ENCODE measurements around the gene FOXJ3.

FOXJ3 gene

GRCh38 chr1:42260376-42261070 lies 74.5 kb downstream of the FOXJ3 start:
- H3K9me2 ChIP-seq (replicated peaks; ENCODE audit: insufficient read depth, low read length): no peaks in the 10 kb centered on the region
- H3F3A ChIP-seq (ENCODE audit: insufficient read depth): peaks cover 11% of the 10 kb centered on the region
- H3K36me3 ChIP-seq (ENCODE audit: low read length): peaks cover 16% of the 10 kb centered on the region; the same call in 1 of the 2 replicates
- no peak overlapping the region for H3K27ac ChIP-seq (ENCODE audit: low read depth, low read length)
- peaks cover 77% of the 10 kb centered on the region for H3K79me2 ChIP-seq (ENCODE audit: insufficient read depth, low read length)
- peaks cover 8% of the 10 kb centered on the region; the same call in 1 of the 2 replicates for H4K20me1 ChIP-seq (ENCODE audit: low read depth, low read length)
- no peak overlapping the region for H3K9ac ChIP-seq (ENCODE audit: low read length)
- no peaks in the 10 kb centered on the region for H3K27me3 ChIP-seq (ENCODE audit: low read length)
- no peak overlapping the region for H3K4me2 ChIP-seq (ENCODE audit: low read depth, low read length, poor library complexity, severe bottlenecking)
- no peak overlapping the region for H3K4me3 ChIP-seq (ENCODE audit: insufficient read depth, low read length, poor library complexity, severe bottlenecking)
- TF ChIP-seq CTCF (IDR thresholded peaks at IDR 0.05; ENCODE audit: insufficient read depth, low read length, poor library complexity, severe bottlenecking): no peak
- no peak for TF ChIP-seq EZH2phosphoT487 (conservative IDR thresholded peaks at IDR 0.05; ENCODE audit: low read length)
- H3K9me3 ChIP-seq (ENCODE audit: insufficient read depth, low read length): no peaks in the 10 kb centered on the region
- no peak overlapping the region for H2AFZ ChIP-seq (ENCODE audit: low read depth, low read length, severe bottlenecking)

GRCh38 chr1:42259739-42260064 lies 75.3 kb downstream of the FOXJ3 start:
- TF ChIP-seq CTCF (IDR thresholded peaks at IDR 0.05; ENCODE audit: insufficient read depth, low read length, poor library complexity, severe bottlenecking) (no peak), EZH2phosphoT487 (conservative IDR thresholded peaks at IDR 0.05; ENCODE audit: low read length) (no peak)
- no peak overlapping the region for H3K27ac ChIP-seq (ENCODE audit: low read depth, low read length)
- no peak overlapping the region for H3K4me2 ChIP-seq (ENCODE audit: low read depth, low read length, poor library complexity, severe bottlenecking)
- no peak overlapping the region for H3K9ac ChIP-seq (ENCODE audit: low read length)
- no peaks in the 10 kb centered on the region for H3K9me3 ChIP-seq (ENCODE audit: insufficient read depth, low read length)
- peaks cover 7% of the 10 kb centered on the region; the same call in 1 of the 2 replicates for H3K36me3 ChIP-seq (ENCODE audit: low read length)
- H3K4me3 ChIP-seq (ENCODE audit: insufficient read depth, low read length, poor library complexity, severe bottlenecking): no peak overlapping the region
- peaks cover 7% of the 10 kb centered on the region; the same call in 1 of the 2 replicates for H4K20me1 ChIP-seq (ENCODE audit: low read depth, low read length)
- H2AFZ ChIP-seq (ENCODE audit: low read depth, low read length, severe bottlenecking): no peak overlapping the region
- H3K27me3 ChIP-seq (ENCODE audit: low read length): no peaks in the 10 kb centered on the region
- H3F3A ChIP-seq (ENCODE audit: insufficient read depth): peaks cover 7% of the 10 kb centered on the region
- peaks cover 81% of the 10 kb centered on the region for H3K79me2 ChIP-seq (ENCODE audit: insufficient read depth, low read length)
- no peaks in the 10 kb centered on the region for H3K9me2 ChIP-seq (replicated peaks; ENCODE audit: insufficient read depth, low read length)

DNA sequence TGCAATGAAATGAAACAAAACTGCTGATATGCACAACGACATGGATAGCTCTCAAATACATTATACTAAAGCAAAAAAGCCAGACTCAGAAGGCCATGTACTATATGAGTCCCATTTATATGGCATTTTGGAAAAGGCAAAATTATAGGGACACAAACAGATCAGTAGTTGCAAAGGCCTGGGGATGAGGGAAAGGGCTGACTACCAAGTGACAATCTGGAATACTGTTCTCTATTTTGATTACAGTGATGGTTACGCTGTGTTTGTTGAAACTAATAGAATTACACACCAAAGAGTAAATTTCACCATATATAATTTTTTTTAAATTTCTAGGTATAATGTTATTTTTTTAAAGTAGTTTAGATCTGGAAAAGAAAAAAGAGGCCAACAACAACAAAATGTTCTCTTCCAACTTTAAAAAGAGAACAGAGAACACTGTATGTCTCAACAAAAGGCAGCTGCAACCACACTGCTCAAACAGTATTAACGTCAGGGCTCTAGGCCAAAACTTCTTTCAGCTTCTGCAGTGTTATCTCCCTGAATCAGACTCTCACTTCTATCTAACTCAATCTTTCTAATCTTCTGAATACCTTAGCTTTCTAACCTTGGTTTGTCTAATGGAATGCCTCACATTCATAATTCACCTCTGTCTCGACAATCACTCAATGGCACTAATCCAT lies 75.8 kb downstream of the FOXJ3 start:
- Histone ChIP-seq H3K79me2 (ENCODE audit: insufficient read depth, low read length) (peaks cover 81% of the 10 kb centered on the region), H3K4me2 (ENCODE audit: low read depth, low read length, poor library complexity, severe bottlenecking) (no peak overlapping the region)

More for the DNA sequence above, 75.8 kb downstream of the FOXJ3 start:
- Histone ChIP-seq H3K4me3 (ENCODE audit: insufficient read depth, low read length, poor library complexity, severe bottlenecking) (no peak overlapping the region), H4K20me1 (ENCODE audit: low read depth, low read length) (0 out of 2 replicates have a peak, but pooled peaks cover 2% of the 10 kb centered on the region), H3K27me3 (ENCODE audit: low read length) (no peaks in the 10 kb centered on the region), H3K9me2 (replicated peaks; ENCODE audit: insufficient read depth, low read length) (no peaks in the 10 kb centered on the region), H2AFZ (ENCODE audit: low read depth, low read length, severe bottlenecking) (no peak overlapping the region), H3K9ac (ENCODE audit: low read length) (no peak overlapping the region), H3K36me3 (ENCODE audit: low read length) (peaks cover 4% of the 10 kb centered on the region; the same call in 1 of the 2 replicates), H3F3A (ENCODE audit: insufficient read depth) (peaks cover 7% of the 10 kb centered on the region), H3K9me3 (ENCODE audit: insufficient read depth, low read length) (no peaks in the 10 kb centered on the region), H3K27ac (ENCODE audit: low read depth, low read length) (no peak overlapping the region)
- TF ChIP-seq EZH2phosphoT487 (conservative IDR thresholded peaks at IDR 0.05; ENCODE audit: low read length): no peak
- TF ChIP-seq CTCF (IDR thresholded peaks at IDR 0.05; ENCODE audit: insufficient read depth, low read length, poor library complexity, severe bottlenecking): no peak

All from SU-DHL-6 (cell line).